Neural crest cell (in vitro differentiated cells): ENCODE results near the gene DMXL2. TPM values are rescaled to one million over a fixed set of nuclear protein-coding genes. Genes with fewer than 3 reads are reported as not detected.

Source experiments
- DNase-seq: peaks from one replicate; pipeline ENCODE4 v3.0.0; 2021; ENCODE audit warnings: low read depth, mixed read lengths, low spot score
- H3K27ac Mint-ChIP-seq: one replicate; pipeline ENCODE4 v1.8.0; 2021; ENCODE audit warnings: mild to moderate bottlenecking, mixed read lengths; ENCODE audit not compliant: unreplicated experiment
- H3K27me3 Mint-ChIP-seq: 2 replicates; pipeline ENCODE4 v1.8.0; 2021; ENCODE audit warnings: low read depth, mild to moderate bottlenecking, mixed read lengths
- H3K36me3 Mint-ChIP-seq: 2 replicates; pipeline ENCODE4 v1.8.0; 2021; ENCODE audit warnings: low read depth, mild to moderate bottlenecking, mixed read lengths
- H3K4me1 Mint-ChIP-seq: 2 replicates; pipeline ENCODE4 v1.8.0; 2021; ENCODE audit warnings: mixed read lengths
- H3K4me3 Mint-ChIP-seq: one replicate; pipeline ENCODE4 v1.8.0; 2021; ENCODE audit warnings: mild to moderate bottlenecking, mixed read lengths
- H3K9me3 Mint-ChIP-seq: 2 replicates; pipeline ENCODE4 v1.8.0; 2021; ENCODE audit warnings: mixed read lengths
- CTCF ChIP-seq: fragments of 200-600 bp; sonication (generic); conservative IDR thresholded peaks from 2 replicates; pipeline ENCODE4 v1.5.0; 2021; ENCODE audit warnings: antibody characterized with exemption, mild to moderate bottlenecking
- total RNA-seq: library from RNA; stranded (reverse); gene quantifications from 2 replicates; pipeline ENCODE4 v1.2.1, GENCODE V29; 2021

The DMXL2 gene
- total RNA-seq, 1 donor from 2014 or later, result 56.4 TPM

- peaks cover 3% of the 10 kb centered on the region for H3K9me3 Mint-ChIP-seq
- no peak for TF ChIP-seq CTCF
- H3K4me3 Mint-ChIP-seq, result no peak overlapping the region
- peaks cover 4% of the 10 kb centered on the region for H3K4me1 Mint-ChIP-seq
- no peak overlapping the region for H3K27ac Mint-ChIP-seq
- H3K36me3 Mint-ChIP-seq, result peaks cover 24% of the 10 kb centered on the region
- no peaks in the 10 kb centered on the region for H3K27me3 Mint-ChIP-seq
- no peak for DNase-seq
These were observed 117.3 kb downstream of the DMXL2 start for GRCh38 chr15:51505251-51505650.

GRCh38 chr15:51503003-51503402 is 119.6 kb downstream of the DMXL2 start:
- H3K27me3 Mint-ChIP-seq, result no peaks in the 10 kb centered on the region
- TF ChIP-seq CTCF, result no peak
- no peak overlapping the region for H3K27ac Mint-ChIP-seq
- H3K36me3 Mint-ChIP-seq, result peaks cover 27% of the 10 kb centered on the region
- H3K4me1 Mint-ChIP-seq, result peaks cover 4% of the 10 kb centered on the region
- no peak overlapping the region for H3K4me3 Mint-ChIP-seq
- no peak for DNase-seq
- H3K9me3 Mint-ChIP-seq, result no peaks in the 10 kb centered on the region

- DNase-seq, result no peak
- Mint-ChIP-seq H3K4me3 (no peak overlapping the region), H3K27ac (no peak overlapping the region), H3K36me3 (peaks cover 27% of the 10 kb centered on the region), H3K4me1 (no peaks in the 10 kb centered on the region), H3K9me3 (no peaks in the 10 kb centered on the region), H3K27me3 (no peaks in the 10 kb centered on the region)
- TF ChIP-seq CTCF, result peak; percentile 61
These were observed 123.1 kb downstream of the DMXL2 start for GRCh38 chr15:51499379-51499976.

- Mint-ChIP-seq H3K4me1 (no peaks in the 10 kb centered on the region), H3K9me3 (no peaks in the 10 kb centered on the region), H3K4me3 (no peak overlapping the region), H3K36me3 (peaks cover 22% of the 10 kb centered on the region), H3K27me3 (no peaks in the 10 kb centered on the region), H3K27ac (no peak overlapping the region)
- DNase-seq, result no peak
- no peak for TF ChIP-seq CTCF
These were observed 124.8 kb downstream of the DMXL2 start for GRCh38 chr15:51497806-51498205.

GRCh38 chr15:51496246-51496645 is 126.3 kb downstream of the DMXL2 start:
- peaks cover 25% of the 10 kb centered on the region for H3K36me3 Mint-ChIP-seq
- no peaks in the 10 kb centered on the region for H3K4me1 Mint-ChIP-seq
- DNase-seq, result no peak
- TF ChIP-seq CTCF, result no peak
- H3K9me3 Mint-ChIP-seq, result no peaks in the 10 kb centered on the region
- H3K4me3 Mint-ChIP-seq, result no peak overlapping the region
- H3K27me3 Mint-ChIP-seq, result no peaks in the 10 kb centered on the region
- H3K27ac Mint-ChIP-seq, result no peak overlapping the region
